K562 (cell line): ENCODE data around the gene CELSR3. TPM values are rescaled to one million over a fixed set of nuclear protein-coding genes. Genes with fewer than 3 reads are reported as not detected.

Experiments used
- CBX3 ChIP-seq, 2 experiments: IDR thresholded peaks; 1 replicate in 1 of 2; 2 replicates in 1 of 2; pipeline ENCODE4 v1.6.1; 2012; ENCODE audit warnings: inconsistent platforms in 2 of 2, low read length in 2 of 2, borderline replicate concordance in 1 of 2, control low read depth in 1 of 2
- CEBPZ ChIP-seq: fragments of 150-350 bp; IDR thresholded peaks from 2 replicates; pipeline ENCODE4 v1.6.1; 2014; ENCODE audit warnings: low read depth, mild to moderate bottlenecking, low read length, borderline replicate concordance
- DMBX1 ChIP-seq: fragments of 250-450 bp; sonication (Bioruptor Pico); IDR thresholded peaks from 2 replicates; pipeline ENCODE4 v1.8.0; 2022; ENCODE audit warnings: inconsistent platforms, mild to moderate bottlenecking, moderate library complexity, borderline replicate concordance
- HINFP ChIP-seq: fragments of 450-650 bp; conservative IDR thresholded peaks from 2 replicates; pipeline ENCODE4 v1.6.1; 2016; ENCODE audit warnings: missing genetic modification characterization, low read depth, mild to moderate bottlenecking, control low read depth, missing compliant biosample characterization
- HNRNPK ChIP-seq: fragments of 200-400 bp; formaldehyde crosslinking; IDR thresholded peaks from one replicate; pipeline ENCODE4 v1.6.1; 2018; ENCODE audit warnings: mild to moderate bottlenecking, low read depth, low read length; ENCODE audit not compliant: poor library complexity, severe bottlenecking
- KAT7 ChIP-seq: sonication (generic); formaldehyde crosslinking; IDR thresholded peaks from 2 replicates; pipeline ENCODE4 v1.8.0; 2022; ENCODE audit warnings: missing genetic modification reagents, mild to moderate bottlenecking, borderline replicate concordance
- MCM3 ChIP-seq: fragments of 450-650 bp; IDR thresholded peaks from 2 replicates; pipeline ENCODE4 v1.6.1; 2016
- POLR2H ChIP-seq: IDR thresholded peaks from 2 replicates; pipeline ENCODE4 v1.6.1; 2016; ENCODE audit warnings: missing genetic modification characterization, low read depth, mild to moderate bottlenecking, control low read depth, missing compliant biosample characterization, moderate library complexity
- RAD51 ChIP-seq: fragments of 450-650 bp; IDR thresholded peaks from 2 replicates; pipeline ENCODE4 v1.7.1; 2016; ENCODE audit warnings: low read depth, mild to moderate bottlenecking, borderline replicate concordance
- RBM17 ChIP-seq: fragments of 200-400 bp; formaldehyde crosslinking; IDR thresholded peaks from 2 replicates; pipeline ENCODE4 v1.6.1; 2017; ENCODE audit warnings: low read depth, mild to moderate bottlenecking, low read length, borderline replicate concordance
- RERE ChIP-seq: sonication (generic); formaldehyde crosslinking; IDR thresholded peaks from 2 replicates; pipeline ENCODE4 v1.8.0; 2023; ENCODE audit warnings: missing genetic modification reagents, mild to moderate bottlenecking, borderline replicate concordance
- SIN3B ChIP-seq: fragments of 450-650 bp; IDR thresholded peaks from 2 replicates; pipeline ENCODE4 v1.6.1; 2017; ENCODE audit warnings: low read depth, mild to moderate bottlenecking, moderate library complexity
- SRF ChIP-seq, 2 experiments: fragments of 250-450, 450-650 bp in 1 of 2; sonication (Bioruptor Pico) in 1 of 2; sonication (generic) in 1 of 2; formaldehyde crosslinking; IDR thresholded peaks; 2 replicates each; pipeline versions ENCODE4 v1.5.0 to v1.5.1; 2020 to 2022; ENCODE audit warnings: mild to moderate bottlenecking in 1 of 2, missing genetic modification reagents in 1 of 2
- ZNF551 ChIP-seq: fragments of 250-450 bp; sonication (Bioruptor Pico); IDR thresholded peaks from 2 replicates; pipeline ENCODE4 v1.5.0; 2021; ENCODE audit warnings: mild to moderate bottlenecking, moderate library complexity
- polyA plus RNA-seq, 8 experiments: library from polyadenylated mRNA; depleted of rRNA in 4 of 8; stranded (reverse) in 5 of 8; unstranded in 3 of 8; fragments of >200 nt; fragmentation: Nextera tagmentation in 2 of 8; fragmentation: Illumina TruSeq in 1 of 8; extraction: Ambion mirVana in 2 of 8; extraction: Trizol in 1 of 8; gene quantifications; 2 replicates each; pipeline versions ENCODE4 v1.2.1 to v1.2.3, GENCODE V29; 2011 to 2014; ENCODE audit warnings: inconsistent platforms in 1 of 8, missing spikeins in 1 of 8
- total RNA-seq, 7 experiments: library from RNA; depleted of rRNA in 6 of 7; stranded (reverse); fragments of >200 nt in 6 of 7; fragmentation: Illumina TruSeq in 2 of 7; extraction: Trizol in 2 of 7; gene quantifications; 2 replicates each; pipeline versions ENCODE4 v1.2.1 to v1.2.3, GENCODE V29; 2011 to 2021; ENCODE audit warnings: low replicate concordance in 1 of 7

The CELSR3 gene
- total and polyA plus RNA-seq, 9 of the 15 experiments (the other 6 are each of a cell fraction or from before 2014, with no cell fraction given): 0.10 to 2.7 (median 0.76) TPM

- TF ChIP-seq CEBPZ: no peak
- peak; percentile 91; the same call in 1 of the 2 replicates for TF ChIP-seq KAT7
- no peak; a peak in 1 of 4 replicates for TF ChIP-seq SRF (CRISPR knock-in tag; IDR thresholded peaks at IDR 0.05)
- no peak for TF ChIP-seq POLR2H (tag)
- TF ChIP-seq HINFP (tag): no peak
- TF ChIP-seq RBM17: no peak
- TF ChIP-seq MCM3: no peak
- TF ChIP-seq CBX3 (IDR thresholded peaks at IDR 0.05; ENCODE audit: borderline replicate concordance in 1 of 2, low read length in 2 of 2): no peak
- TF ChIP-seq ZNF551 (CRISPR knock-in tag): no peak
- peak; percentile 82; the same call in 1 of the 2 replicates for TF ChIP-seq RERE (CRISPR knock-in tag)
- TF ChIP-seq RAD51: no peak
- no peak for TF ChIP-seq SIN3B
- peak; percentile 44 for TF ChIP-seq HNRNPK
- no peak for TF ChIP-seq DMBX1 (CRISPR knock-in tag)
These were observed 27.3 kb downstream of the CELSR3 start, which contains the start of gene SLC26A6 (continued) for GRCh38 chr3:48635222-48636021.
